Astrocyte of the hippocampus (primary cell): ENCODE data around the gene SMARCA1.
A peak's percentile ranks its signal among the peaks of the same experiment; 100 is the strongest.

ENCODE experiments used
- DNase-seq: peaks from one replicate; pipeline ENCODE4 v3.0.0; 2011; ENCODE audit warnings: low read depth, low spot score

SMARCA1 gene

DNA sequence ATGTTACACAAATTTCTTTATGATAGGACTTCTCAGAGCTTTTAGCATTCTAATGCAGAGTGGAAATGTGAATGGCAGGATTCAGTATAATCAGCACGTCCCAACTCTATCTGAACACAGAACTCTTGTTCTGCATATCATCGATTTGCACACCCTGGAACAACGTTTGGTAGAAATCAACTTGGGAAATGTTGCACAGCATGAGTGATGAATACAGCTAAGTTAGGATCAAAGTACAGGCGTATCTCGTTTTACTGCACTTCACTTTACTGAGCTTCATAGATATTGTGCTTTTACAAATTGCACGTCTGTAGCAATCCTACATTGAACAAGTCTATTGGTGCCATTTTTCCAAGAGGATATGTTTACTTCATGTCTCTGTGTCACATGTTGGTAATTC lies 70.8 kb downstream of the SMARCA1 start:
- DNase-seq: no peak

DNA sequence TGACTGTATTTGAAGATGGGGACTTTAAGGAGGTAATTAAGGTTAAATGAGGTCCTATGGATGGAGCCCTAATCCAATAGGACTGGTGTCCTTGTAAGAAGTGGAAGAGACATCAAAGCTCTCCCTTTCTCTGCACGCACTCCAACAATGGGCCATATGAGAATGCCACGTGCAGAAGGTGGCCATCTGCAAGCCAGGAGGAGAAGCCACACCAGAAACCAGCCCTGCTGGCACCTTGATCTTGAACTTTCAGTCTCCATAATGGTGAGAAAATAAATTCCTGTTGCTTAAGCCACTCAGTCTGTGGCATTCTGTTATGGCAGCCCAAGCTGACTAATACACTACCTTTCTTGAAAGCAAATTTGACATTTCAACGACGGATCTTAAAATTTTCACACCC lies 73.2 kb downstream of the SMARCA1 start:
- DNase-seq: no peak

DNA sequence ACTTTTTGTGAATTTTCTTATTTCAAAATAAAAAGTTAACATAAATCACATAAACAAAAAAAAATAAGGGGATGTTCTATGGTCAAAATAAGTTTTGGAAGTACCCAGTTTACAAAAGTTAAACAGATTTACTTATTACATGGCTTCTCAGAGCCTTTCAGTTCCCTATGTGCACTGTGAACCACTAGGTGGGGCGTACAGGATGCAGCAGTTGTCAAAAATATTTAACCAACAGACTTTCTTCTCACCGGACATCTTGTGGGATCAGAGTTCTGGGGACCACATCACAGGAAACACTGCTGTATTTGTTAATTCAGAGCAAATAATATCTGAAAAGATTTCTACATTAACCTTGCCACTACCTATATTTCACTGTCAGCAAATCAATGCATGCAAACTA lies 74.1 kb downstream of the SMARCA1 start:
- no peak for DNase-seq

- no peak for DNase-seq
Observed at GRCh38 chrX:129445436-129445835, 77.9 kb downstream of the SMARCA1 start.

DNA sequence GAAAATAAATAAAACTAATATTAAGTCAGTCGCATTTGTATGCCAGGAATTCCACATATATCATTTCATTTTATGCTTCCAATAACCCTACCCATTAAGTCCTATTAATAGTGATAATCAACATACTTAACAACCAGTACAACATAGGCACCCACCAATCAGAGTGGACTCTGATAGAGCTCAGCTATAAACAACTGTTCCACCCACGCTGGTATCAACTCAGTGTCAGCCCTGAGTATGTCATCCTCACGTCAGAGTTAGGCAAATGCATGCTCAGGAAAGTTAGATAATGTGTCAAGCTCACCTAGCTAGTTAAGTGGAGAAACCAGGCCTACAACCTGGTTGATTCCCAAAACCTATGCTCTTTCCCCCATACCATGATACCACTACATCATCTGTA lies 89.3 kb downstream of the SMARCA1 start:
- DNase-seq: no peak

GRCh38 chrX:129433461-129433860 lies 89.8 kb downstream of the SMARCA1 start:
- no peak for DNase-seq

DNA sequence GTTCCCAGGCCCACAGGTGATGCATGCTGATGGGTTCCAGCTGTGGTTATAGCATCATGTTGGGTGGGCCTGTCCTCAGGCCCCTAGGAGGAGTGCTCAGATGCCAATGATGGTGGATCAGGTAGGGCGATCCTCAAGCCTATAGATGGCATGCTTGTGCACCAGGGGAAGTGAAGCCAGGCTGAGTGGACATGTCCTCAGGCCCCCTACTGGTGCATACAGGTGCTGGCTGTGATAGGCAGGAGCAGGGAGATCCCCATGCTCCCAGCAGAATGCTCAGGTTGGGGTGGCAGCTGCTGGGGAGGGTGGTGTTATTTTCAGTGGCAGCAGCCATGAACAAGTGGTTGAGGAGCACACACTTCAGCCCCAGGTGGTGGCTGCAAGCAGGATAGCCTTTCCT lies 96.0 kb downstream of the SMARCA1 start:
- DNase-seq: no peak

GRCh38 chrX:129423191-129423590 lies 100.1 kb downstream of the SMARCA1 start:
- DNase-seq: no peak

- no peak for DNase-seq
Observed at GRCh38 chrX:129404670-129405008, 118.7 kb downstream of the SMARCA1 start.

DNA sequence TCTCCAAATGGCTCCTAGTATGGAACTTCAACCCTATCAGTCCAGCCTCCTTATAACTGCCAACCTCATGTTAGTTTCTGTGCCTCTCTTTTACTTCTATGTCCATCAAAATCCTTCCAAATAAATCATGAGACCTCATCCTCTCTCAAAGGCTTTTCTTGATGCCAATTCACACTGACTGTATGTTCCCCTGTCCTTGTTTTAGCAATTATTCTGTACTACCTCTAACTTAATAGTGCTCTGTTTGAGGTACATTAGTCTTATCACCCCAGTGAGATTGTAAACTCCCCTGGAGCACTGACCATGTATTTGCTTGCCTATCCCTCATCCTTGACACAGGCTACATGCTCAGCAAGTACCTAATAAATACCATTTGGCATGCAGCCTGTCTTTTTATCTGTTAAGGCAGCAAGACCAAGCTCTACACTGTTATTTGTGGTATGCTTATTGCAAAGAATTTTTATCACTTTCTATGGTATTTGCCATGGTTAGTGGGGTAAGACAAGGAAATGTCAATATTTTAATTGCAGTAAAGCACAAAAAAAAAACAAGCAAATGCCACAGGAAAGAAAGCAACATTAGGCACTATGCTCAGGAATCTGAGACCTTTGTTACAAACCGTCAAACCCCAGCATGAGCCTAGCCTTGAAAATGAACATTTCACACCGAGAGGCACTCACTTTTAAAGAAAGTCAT lies 119.2 kb downstream of the SMARCA1 start:
- peak; percentile 26 for DNase-seq
